GM21360 (cell line): Measurements from ENCODE around the gene TRAF1.
"Not testable (repeated sequence)": the region's sequence is repeated elsewhere in the genome, so short reads cannot be mapped to it uniquely, and the experiment has no call there.

ENCODE experiments used
- ATAC-seq: cut with Tn5 transposase; IDR thresholded peaks from one replicate; pipeline ENCODE4 v1.9.1; 2021; ENCODE audit warnings: mild to moderate bottlenecking, moderate library complexity; ENCODE audit not compliant: unreplicated experiment

TRAF1 gene

GRCh38 chr9:120926397-120926928, at the start of gene TRAF1:
TRAF1 (minus strand) TSS chr9:120926796; CDS start chr9:120926075, 721 bp downstream.
- peak; percentile 11 for ATAC-seq

GRCh38 chr9:120974921-120975320, 48.3 kb upstream of the TRAF1 start:
- no peak for ATAC-seq

GRCh38 chr9:120974181-120974580, 47.6 kb upstream of the TRAF1 start:
- ATAC-seq, result no peak

GRCh38 chr9:120971938-120972337, 45.3 kb upstream of the TRAF1 start:
- no peak for ATAC-seq

GRCh38 chr9:120971471-120971870, 44.9 kb upstream of the TRAF1 start:
- ATAC-seq, result not testable (repeated sequence)

GRCh38 chr9:120970244-120970643, 43.6 kb upstream of the TRAF1 start:
- ATAC-seq, result no peak

- ATAC-seq, result no peak
Observed at GRCh38 chr9:120966013-120966369, 39.4 kb upstream of the TRAF1 start.

GRCh38 chr9:120965344-120966012, 38.9 kb upstream of the TRAF1 start:
- ATAC-seq, result no peak

- ATAC-seq, result no peak
Observed at GRCh38 chr9:120961936-120962335, 35.3 kb upstream of the TRAF1 start.

- ATAC-seq, result no peak
Observed at GRCh38 chr9:120960001-120960400, 33.4 kb upstream of the TRAF1 start.

GRCh38 chr9:120956862-120957261, 30.3 kb upstream of the TRAF1 start:
- ATAC-seq, result no peak

- no peak for ATAC-seq
Observed at GRCh38 chr9:120951960-120952618, 25.5 kb upstream of the TRAF1 start.

- no peak for ATAC-seq
Observed at GRCh38 chr9:120950421-120951388, 24.1 kb upstream of the TRAF1 start.

GRCh38 chr9:120949290-120949689, 22.7 kb upstream of the TRAF1 start:
- no peak for ATAC-seq

- ATAC-seq, result no peak
Observed at GRCh38 chr9:120948824-120949223, 22.2 kb upstream of the TRAF1 start.

- ATAC-seq, result no peak
Observed at GRCh38 chr9:120947222-120947621, 20.6 kb upstream of the TRAF1 start.

- no peak for ATAC-seq
Observed at GRCh38 chr9:120946259-120946658, 19.7 kb upstream of the TRAF1 start.

- ATAC-seq, result no peak
Observed at GRCh38 chr9:120944948-120945347, 18.4 kb upstream of the TRAF1 start.

GRCh38 chr9:120944434-120944843, 17.8 kb upstream of the TRAF1 start:
- ATAC-seq, result peak; percentile 99

- ATAC-seq, result no peak
Observed at GRCh38 chr9:120942186-120943001, 15.8 kb upstream of the TRAF1 start.
